Activated T-cell treated with anti-CD3 and anti-CD28 coated beads, Interleukin-2, amount 50 U/mL, for 1 hour (primary cell): ENCODE measurements around the gene CDK5RAP1.
"Not testable (repeated sequence)": the region's sequence is repeated elsewhere in the genome, so short reads cannot be mapped to it uniquely, and the experiment has no call there.

ENCODE experiments used
- DNase-seq: peaks from one replicate; pipeline ENCODE4 v3.0.0-alpha.2; 2020

CDK5RAP1 gene

GRCh38 chr20:33401184-33401920 is at the start of gene CDK5RAP1:
Gene CDK5RAP1, minus strand, starts transcription at chr20:33401519. Its CDS starts 4,455 bp downstream, at chr20:33397064.
- DNase-seq: peak; percentile 83

GRCh38 chr20:33450867-33451266 is 49.5 kb upstream of the CDK5RAP1 start:
- DNase-seq: no peak

- DNase-seq: no peak
These were observed 44.7 kb upstream of the CDK5RAP1 start for GRCh38 chr20:33445881-33446625.

GRCh38 chr20:33444797-33445560 is 43.7 kb upstream of the CDK5RAP1 start:
- DNase-seq: peak; percentile 36

- DNase-seq: peak; percentile 87
These were observed 42.4 kb upstream of the CDK5RAP1 start, which contains the start of gene SNTA1 for GRCh38 chr20:33443512-33444239. Gene SNTA1, minus strand, starts transcription at chr20:33443763. Its CDS starts 143 bp downstream, at chr20:33443620.

GRCh38 chr20:33443006-33443511 is 41.7 kb upstream of the CDK5RAP1 start:
- no peak for DNase-seq

GRCh38 chr20:33442136-33443005 is 41.1 kb upstream of the CDK5RAP1 start:
- DNase-seq: peak; percentile 19

- DNase-seq: no peak
These were observed 40.0 kb upstream of the CDK5RAP1 start for GRCh38 chr20:33441142-33441955.

GRCh38 chr20:33440562-33440961 is 39.2 kb upstream of the CDK5RAP1 start:
- not testable (repeated sequence) for DNase-seq

- no peak for DNase-seq
These were observed 37.2 kb upstream of the CDK5RAP1 start for GRCh38 chr20:33438481-33438880.

GRCh38 chr20:33437141-33437911 is 36.0 kb upstream of the CDK5RAP1 start:
- no peak for DNase-seq

- DNase-seq: no peak
These were observed 33.1 kb upstream of the CDK5RAP1 start for GRCh38 chr20:33434434-33434833.

GRCh38 chr20:33433465-33434234 is 32.3 kb upstream of the CDK5RAP1 start:
- no peak for DNase-seq

GRCh38 chr20:33431797-33432381 is 30.6 kb upstream of the CDK5RAP1 start:
- no peak for DNase-seq

- not testable (repeated sequence) for DNase-seq
These were observed 22.6 kb upstream of the CDK5RAP1 start for GRCh38 chr20:33423875-33424274.

GRCh38 chr20:33423141-33423834 is 22.0 kb upstream of the CDK5RAP1 start:
- DNase-seq: no peak

GRCh38 chr20:33419140-33419974 is 18.0 kb upstream of the CDK5RAP1 start:
- no peak for DNase-seq
